ENCODE measurements around the gene EPHA3.
A peak's percentile ranks its signal among the peaks of the same experiment; 100 is the strongest.

The EPHA3 gene

GRCh38 chr3:89198591-89198990 is 91.2 kb downstream of the EPHA3 start (continued):
- no peak for TF ChIP-seq PATZ1 (tag by site-specific recombination; IDR thresholded peaks at IDR 0.05)

- Histone ChIP-seq H3K9me3 (ENCODE audit: control insufficient read depth, insufficient read depth, low read depth, low read length) (no peaks in the 10 kb centered on the region), H3K4me1 (ENCODE audit: control insufficient read depth, insufficient read depth, low read length) (peaks cover 7% of the 10 kb centered on the region), H3K4me3 (ENCODE audit: low read depth, low read length) (no peak overlapping the region), H3K27ac (ENCODE audit: extremely low read depth, low read depth, low read length) (no peak overlapping the region), H3K36me3 (ENCODE audit: control insufficient read depth in 2 of 2, insufficient read depth in 1 of 2, low read length in 2 of 2) (no peaks in the 10 kb centered on the region)
- TF ChIP-seq KLF1 (tag by site-specific recombination; IDR thresholded peaks at IDR 0.05) = no peak
- no peak for TF ChIP-seq ZNF24 (tag by site-specific recombination; IDR thresholded peaks at IDR 0.05)
- TF ChIP-seq, protein P1, sequence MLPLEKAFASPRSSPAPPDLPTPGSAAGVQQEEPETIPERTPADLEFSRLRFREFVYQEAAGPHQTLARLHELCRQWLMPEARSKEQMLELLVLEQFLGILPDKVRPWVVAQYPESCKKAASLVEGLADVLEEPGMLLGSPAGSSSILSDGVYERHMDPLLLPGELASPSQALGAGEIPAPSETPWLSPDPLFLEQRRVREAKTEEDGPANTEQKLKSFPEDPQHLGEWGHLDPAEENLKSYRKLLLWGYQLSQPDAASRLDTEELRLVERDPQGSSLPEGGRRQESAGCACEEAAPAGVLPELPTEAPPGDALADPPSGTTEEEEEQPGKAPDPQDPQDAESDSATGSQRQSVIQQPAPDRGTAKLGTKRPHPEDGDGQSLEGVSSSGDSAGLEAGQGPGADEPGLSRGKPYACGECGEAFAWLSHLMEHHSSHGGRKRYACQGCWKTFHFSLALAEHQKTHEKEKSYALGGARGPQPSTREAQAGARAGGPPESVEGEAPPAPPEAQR (tag by site-specific recombination; IDR thresholded peaks at IDR 0.05) = no peak
- TF ChIP-seq, protein P2, sequence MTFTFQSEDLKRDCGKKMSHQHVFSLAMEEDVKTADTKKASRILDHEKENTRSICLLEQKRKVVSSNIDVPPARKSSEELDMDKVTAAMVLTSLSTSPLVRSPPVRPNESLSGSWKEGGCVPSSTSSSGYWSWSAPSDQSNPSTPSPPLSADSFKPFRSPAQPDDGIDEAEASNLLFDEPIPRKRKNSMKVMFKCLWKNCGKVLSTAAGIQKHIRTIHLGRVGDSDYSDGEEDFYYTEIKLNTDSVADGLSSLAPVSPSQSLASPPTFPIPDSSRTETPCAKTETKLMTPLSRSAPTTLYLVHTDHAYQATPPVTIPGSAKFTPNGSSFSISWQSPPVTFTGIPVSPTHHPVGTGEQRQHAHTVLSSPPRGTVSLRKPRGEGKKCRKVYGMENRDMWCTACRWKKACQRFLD (tag by site-specific recombination; IDR thresholded peaks at IDR 0.05) = no peak
- TF ChIP-seq ZNF335 (tag by site-specific recombination; conservative IDR thresholded peaks at IDR 0.05) = no peak
- TF ChIP-seq ZNF549 (tag by site-specific recombination; IDR thresholded peaks at IDR 0.05) = no peak
- no peak for TF ChIP-seq GLI2 (tag by site-specific recombination; IDR thresholded peaks at IDR 0.05; ENCODE audit: borderline replicate concordance, low read depth)
- TF ChIP-seq MYNN (tag by site-specific recombination; IDR thresholded peaks at IDR 0.05; ENCODE audit: borderline replicate concordance) = no peak
- POLR2A ChIA-PET = no interaction called here
- CTCF ChIA-PET = no interaction called here
Measured at GRCh38 chr3:89212619-89213018, 105.2 kb downstream of the EPHA3 start.

DNA sequence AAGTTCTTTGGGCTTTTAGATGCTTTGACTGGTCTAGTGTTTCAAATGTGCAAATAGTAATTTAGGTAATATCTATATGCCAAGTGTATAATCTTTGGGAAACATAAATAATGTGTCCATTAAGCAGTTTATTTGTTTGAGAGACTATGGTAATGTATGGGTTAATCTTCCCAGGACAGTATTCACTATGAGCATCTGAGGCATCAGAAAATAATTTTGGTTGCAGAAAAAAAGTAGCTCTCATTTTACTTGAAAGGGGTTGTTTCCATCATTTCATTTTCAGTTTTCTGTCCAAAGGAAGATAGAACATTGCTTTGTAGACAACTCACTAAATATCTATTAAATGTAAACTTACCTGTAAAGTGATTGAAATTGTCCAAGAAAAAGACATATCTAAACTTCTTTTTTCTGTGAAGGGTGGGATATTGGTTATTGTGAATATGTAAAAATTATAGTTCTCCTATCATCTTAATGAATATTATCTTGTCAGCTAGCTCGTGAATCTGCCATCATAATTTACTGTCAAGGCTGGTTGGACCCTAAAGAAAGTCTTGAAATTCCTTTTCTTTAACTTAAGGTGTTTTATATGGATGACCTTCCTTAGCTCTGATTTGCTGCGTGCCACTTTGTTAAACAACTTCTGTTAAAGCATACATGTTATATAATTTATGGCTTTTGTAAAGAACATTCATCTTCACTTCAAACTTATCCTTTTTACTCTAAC is 108.8 kb downstream of the EPHA3 start:
- ChIA-PET POLR2A (no interaction called here), CTCF (interaction anchor here (0.5 to 0.6 kb wide), 3 partner anchors 16 to 1190 kb away, joined by 3 read pairs; no protein-coding TSS in a partner anchor)
- Histone ChIP-seq H3K9me3 (ENCODE audit: control insufficient read depth, insufficient read depth, low read depth, low read length) (no peaks in the 10 kb centered on the region), H3K4me1 (ENCODE audit: control insufficient read depth, insufficient read depth, low read length) (peaks cover 7% of the 10 kb centered on the region), H3K27ac (ENCODE audit: extremely low read depth, low read depth, low read length) (no peak overlapping the region), H3K36me3 (ENCODE audit: control insufficient read depth in 2 of 2, insufficient read depth in 1 of 2, low read length in 2 of 2) (no peaks in the 10 kb centered on the region), H3K4me3 (ENCODE audit: low read depth, low read length) (no peak overlapping the region)
- TF ChIP-seq, protein P3, sequence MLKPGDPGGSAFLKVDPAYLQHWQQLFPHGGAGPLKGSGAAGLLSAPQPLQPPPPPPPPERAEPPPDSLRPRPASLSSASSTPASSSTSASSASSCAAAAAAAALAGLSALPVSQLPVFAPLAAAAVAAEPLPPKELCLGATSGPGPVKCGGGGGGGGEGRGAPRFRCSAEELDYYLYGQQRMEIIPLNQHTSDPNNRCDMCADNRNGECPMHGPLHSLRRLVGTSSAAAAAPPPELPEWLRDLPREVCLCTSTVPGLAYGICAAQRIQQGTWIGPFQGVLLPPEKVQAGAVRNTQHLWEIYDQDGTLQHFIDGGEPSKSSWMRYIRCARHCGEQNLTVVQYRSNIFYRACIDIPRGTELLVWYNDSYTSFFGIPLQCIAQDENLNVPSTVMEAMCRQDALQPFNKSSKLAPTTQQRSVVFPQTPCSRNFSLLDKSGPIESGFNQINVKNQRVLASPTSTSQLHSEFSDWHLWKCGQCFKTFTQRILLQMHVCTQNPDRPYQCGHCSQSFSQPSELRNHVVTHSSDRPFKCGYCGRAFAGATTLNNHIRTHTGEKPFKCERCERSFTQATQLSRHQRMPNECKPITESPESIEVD (tag by site-specific recombination; IDR thresholded peaks at IDR 0.05) = peak; percentile 60
- no peak for TF ChIP-seq ZFP41 (tag by site-specific recombination; IDR thresholded peaks at IDR 0.05; ENCODE audit: borderline replicate concordance)

DNA sequence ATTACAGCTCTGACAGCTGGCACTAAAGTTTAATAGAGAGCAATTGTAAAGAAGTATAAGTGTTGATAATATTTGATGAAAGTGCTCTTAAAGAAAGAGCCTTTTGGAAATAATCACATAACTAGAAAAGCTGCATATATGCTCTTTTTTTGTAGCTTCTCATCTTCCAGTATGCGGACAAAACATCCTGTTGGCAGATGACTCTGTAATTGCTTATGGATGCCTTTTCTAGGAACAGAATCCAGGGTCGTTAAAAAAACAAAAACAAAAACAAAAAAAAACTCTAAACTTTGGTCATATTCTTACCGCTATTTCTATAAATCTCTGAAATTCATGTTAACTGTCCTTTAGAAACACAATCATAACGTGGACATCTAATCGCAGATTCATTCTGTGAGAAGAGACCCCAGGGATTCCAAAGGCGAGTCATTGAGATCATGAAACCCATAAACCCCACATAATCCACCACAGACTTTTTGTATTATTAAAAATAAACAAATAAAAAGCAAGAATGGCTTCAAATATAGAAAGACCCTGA is 109.8 kb downstream of the EPHA3 start:
- Histone ChIP-seq H3K4me3 (ENCODE audit: low read depth, low read length) (no peak overlapping the region), H3K9me3 (ENCODE audit: control insufficient read depth, insufficient read depth, low read depth, low read length) (no peaks in the 10 kb centered on the region), H3K4me1 (ENCODE audit: control insufficient read depth, insufficient read depth, low read length) (peaks cover 7% of the 10 kb centered on the region), H3K27ac (ENCODE audit: extremely low read depth, low read depth, low read length) (no peak overlapping the region), H3K36me3 (ENCODE audit: control insufficient read depth in 2 of 2, insufficient read depth in 1 of 2, low read length in 2 of 2) (no peaks in the 10 kb centered on the region)
- POLR2A ChIA-PET = no interaction called here
- CTCF ChIA-PET = no interaction called here
- TF ChIP-seq PRDM2 (tag by site-specific recombination; IDR thresholded peaks at IDR 0.05; ENCODE audit: borderline replicate concordance) (no peak), ZNF214 (tag by site-specific recombination; IDR thresholded peaks at IDR 0.05; ENCODE audit: borderline replicate concordance) (no peak)
- TF ChIP-seq, protein P4, sequence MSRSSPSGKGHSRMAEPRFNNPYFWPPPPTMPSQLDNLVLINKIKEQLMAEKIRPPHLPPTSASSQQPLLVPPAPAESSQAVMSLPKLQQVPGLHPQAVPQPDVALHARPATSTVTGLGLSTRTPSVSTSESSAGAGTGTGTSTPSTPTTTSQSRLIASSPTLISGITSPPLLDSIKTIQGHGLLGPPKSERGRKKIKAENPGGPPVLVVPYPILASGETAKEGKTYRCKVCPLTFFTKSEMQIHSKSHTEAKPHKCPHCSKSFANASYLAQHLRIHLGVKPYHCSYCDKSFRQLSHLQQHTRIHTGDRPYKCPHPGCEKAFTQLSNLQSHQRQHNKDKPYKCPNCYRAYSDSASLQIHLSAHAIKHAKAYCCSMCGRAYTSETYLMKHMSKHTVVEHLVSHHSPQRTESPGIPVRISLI (tag by site-specific recombination; IDR thresholded peaks at IDR 0.05) = no peak
